GM20000 (cell line): Measurements from ENCODE around the gene DOK3.

Experiments used
- DNase-seq: peaks from one replicate; pipeline ENCODE4 v3.0.0; 2012; ENCODE audit warnings: low spot score
- TF ChIP-seq, protein P1 (sequence below): IDR thresholded peaks from 2 replicates; pipeline ENCODE4 v1.5.1; 2012; ENCODE audit warnings: mild to moderate bottlenecking, control low read depth; ENCODE audit errors: extremely low read depth, missing control alignments

DOK3 gene

DNA sequence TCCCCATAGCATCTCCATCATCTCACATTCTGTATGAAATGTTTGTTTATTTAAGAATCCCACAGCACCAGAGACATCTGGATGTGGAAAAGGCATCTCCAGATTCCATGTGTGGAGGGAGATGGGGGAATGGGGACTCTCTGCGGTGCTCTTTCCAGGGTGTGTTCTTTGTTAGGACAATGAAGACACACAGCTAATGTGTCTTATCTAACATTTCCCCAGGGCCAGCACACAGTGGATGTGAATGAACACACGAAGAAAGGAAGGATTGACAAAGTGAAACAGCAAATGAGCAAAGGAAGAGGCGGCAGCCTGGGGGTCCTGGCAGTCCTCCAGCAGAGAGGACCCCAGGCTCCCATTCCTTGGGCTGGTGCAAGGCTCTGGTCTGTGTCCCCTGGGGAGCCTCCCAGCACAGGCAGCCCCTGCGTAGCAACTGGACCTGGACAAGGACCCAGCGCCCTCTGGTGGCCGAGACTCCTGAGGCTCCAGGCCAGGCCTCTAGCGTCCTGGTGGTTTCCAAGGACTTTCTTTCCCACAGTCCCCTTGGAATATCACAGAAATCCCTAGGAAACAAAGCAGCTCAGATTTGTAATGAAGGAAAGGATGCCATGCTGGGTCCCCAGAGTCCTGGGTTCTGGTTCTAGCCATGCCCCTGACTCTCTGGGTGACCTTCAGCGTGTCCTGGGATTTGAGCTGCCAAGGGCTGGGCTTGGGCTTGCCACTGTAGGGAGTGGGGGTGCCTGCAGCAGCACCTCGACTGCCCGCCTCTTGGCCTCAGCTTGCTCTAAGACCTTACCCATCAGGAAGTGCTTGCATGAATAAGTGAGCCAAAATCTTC is 8.7 kb downstream of the DOK3 start:
- peak; percentile 80 for DNase-seq
- TF ChIP-seq, protein P1, sequence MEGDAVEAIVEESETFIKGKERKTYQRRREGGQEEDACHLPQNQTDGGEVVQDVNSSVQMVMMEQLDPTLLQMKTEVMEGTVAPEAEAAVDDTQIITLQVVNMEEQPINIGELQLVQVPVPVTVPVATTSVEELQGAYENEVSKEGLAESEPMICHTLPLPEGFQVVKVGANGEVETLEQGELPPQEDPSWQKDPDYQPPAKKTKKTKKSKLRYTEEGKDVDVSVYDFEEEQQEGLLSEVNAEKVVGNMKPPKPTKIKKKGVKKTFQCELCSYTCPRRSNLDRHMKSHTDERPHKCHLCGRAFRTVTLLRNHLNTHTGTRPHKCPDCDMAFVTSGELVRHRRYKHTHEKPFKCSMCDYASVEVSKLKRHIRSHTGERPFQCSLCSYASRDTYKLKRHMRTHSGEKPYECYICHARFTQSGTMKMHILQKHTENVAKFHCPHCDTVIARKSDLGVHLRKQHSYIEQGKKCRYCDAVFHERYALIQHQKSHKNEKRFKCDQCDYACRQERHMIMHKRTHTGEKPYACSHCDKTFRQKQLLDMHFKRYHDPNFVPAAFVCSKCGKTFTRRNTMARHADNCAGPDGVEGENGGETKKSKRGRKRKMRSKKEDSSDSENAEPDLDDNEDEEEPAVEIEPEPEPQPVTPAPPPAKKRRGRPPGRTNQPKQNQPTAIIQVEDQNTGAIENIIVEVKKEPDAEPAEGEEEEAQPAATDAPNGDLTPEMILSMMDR: peak; percentile 92

DNA sequence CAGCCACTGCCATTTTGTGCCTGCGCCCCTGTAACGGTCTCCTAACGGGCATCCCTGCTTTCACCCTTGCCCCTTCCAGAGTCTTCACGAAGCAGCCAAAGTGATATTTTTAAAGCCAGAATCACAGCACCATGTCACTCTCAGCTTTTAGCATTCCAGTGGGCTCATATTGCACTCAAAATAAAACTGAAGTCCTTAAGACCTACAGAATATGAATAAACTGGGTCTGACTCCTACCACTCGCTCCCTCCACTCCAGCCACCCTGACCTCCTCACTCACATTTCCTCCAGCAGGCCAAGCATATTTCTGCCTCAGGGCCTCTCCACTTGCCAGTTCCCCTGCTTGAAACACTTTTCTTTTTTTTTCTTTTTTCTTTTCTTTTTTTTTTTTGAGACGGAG is 9.8 kb downstream of the DOK3 start:
- no peak for DNase-seq
- TF ChIP-seq, protein P1: no peak

DNA sequence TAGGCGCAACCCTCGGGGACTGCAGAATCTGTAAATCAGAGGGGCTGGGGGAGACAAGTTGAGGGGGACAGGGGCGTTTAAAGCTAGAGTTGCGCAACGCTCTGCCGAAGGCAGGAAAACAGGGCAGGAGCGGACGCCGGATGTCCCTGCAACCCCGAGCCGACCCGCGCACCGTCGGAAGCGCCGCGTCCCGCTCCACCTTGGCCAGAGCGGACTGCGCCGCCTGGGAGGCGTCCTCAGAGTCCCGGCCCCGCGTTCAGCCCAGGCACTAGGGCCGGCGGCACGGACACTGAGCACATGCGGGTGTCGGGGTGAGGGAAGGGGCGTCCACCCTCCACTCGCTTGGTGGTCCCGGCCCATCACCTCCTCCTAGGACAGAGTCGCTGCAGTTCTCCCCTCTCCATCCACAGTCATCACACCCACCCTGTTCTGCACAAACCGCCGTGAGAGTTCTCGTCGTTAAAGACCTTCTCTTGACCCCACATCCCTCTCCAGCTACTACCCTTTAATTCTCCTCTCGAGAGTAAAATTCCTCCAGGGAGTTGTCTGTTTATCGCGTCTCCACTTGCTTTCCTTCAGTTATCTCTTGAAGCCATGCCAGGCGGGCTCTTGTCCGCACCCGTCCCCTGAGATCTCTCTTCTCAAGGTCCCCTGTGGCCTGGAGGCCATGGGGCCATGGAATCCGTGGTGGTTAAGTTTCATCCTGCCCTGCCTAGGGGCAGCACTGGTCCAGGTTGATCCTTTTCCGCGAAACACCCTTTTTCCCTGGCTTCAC is 11.4 kb downstream of the DOK3 start:
- no peak for DNase-seq
- TF ChIP-seq, protein P1: no peak

DNA sequence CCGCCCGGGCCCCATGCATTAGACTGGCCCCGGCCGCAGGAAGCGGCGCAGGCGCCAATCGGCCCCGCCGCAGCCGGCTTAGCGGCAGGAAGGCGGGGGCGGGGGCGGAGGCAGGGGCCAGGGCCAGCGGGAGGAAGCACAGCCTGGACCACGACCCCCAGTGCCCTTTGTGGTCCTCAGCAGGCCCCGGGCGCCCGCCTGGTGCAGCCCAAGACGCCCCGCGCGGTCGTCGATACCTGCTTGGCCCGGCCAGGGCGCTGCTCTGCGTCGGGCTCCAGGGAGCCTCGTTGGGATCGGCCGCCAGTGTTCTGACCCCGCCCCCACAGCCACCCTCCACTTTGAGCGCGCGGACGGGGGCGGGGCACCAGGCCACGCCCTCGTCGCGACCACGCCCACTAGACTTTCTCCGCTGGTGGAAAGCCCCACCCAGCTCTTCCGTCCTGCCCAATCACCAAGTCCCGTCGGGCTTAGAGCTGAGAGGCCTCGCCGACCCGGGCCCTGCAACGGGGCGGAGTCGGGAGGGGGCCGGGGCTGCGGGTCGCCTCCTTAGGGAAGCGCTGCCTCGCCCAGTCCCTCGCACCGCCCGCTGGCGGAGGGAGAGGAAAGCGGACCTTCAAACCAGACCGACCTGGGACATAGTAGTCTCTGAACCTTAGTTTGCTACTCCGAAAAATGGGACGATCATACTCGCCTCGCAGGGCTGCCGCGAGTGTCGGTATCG is 12.2 kb downstream of the DOK3 start, which contains the start of gene PDLIM7:
TSS of gene PDLIM7 (minus strand) at position 313 of the 721 bp plus-strand sequence. CDS start 1,092 bp downstream, outside the sequence.
- DNase-seq: peak; percentile 98
- TF ChIP-seq, protein P1: no peak

DNA sequence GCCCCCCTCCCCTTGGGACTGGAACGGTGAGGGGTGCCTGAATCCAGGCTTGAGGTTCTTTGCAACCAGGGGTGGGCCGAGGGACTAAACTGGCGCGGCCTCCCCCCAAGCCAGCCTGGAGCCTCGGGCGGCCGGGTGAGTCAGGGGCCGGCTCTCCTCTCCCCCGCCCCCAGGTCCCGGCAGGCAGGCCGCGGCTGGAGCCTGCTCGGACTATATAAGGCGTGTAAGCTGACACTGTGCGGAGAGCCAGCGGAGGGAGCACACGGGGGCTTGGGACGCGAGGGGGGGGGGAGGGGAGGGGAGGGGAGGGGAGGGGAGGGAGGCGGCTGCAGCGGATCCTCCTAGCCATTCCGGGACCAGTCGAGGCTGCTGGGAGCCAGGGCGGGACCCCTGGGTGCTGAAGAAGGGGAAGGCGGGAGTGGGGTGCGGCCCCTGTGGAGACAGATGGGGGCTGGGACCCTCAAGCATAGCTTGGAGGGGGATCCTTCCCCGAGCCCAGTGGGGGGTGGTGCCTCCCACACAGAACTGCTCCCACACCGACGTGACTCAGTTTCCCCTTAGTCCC is 12.8 kb downstream of the DOK3 start:
- DNase-seq: peak; percentile 76
- TF ChIP-seq, protein P1: no peak

DNA sequence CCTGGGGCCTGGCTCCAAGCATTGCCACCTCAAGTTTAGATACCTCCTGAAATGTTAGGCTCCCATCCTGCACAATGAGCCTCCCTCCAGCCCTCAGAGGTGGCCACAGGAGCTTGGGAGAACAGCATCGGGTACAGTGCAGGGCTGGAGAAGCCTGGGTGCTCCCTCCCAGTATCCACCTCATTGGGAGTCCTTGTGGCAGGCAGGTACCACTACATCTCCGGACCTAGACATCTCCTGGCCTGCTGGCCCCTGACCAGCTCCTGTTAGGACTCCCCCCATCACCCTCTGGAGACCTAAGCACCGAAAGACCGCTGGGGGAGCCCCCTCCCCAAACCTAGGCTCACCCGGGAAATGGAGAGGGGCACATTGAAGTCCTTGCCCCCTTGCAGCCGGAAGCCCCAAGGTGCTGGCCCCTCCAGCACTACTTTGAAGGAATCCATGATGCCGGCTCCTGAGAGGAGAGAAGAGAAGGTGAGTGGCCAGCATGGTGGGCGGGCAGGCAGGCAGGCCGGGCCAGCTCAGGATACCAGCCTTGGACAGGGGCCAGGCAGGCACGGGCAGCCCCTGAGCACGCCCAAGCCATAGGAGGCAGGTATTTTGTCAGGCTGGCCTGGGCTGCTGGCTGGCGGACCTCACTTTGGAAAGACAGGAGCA is 13.4 kb downstream of the DOK3 start:
- no peak for DNase-seq

More for the DNA sequence above, 13.4 kb downstream of the DOK3 start:
- TF ChIP-seq, protein P1: no peak
